Astrocyte (in vitro differentiated cells and primary cell): ENCODE results near the gene ACTRT2. TPM values are rescaled to one million over a fixed set of nuclear protein-coding genes. Genes with fewer than 3 reads are reported as not detected.

Experiments used
- DNase-seq: peaks from one replicate; pipeline ENCODE4 v3.0.0-alpha.2; 2010; ENCODE audit warnings: low read depth
- FAIRE-seq: peaks from 2 replicates; lab custom pipeline; 2011; peaks lifted over from hg19 to GRCh38; lab: Jason Lieb, UNC
- H2AFZ ChIP-seq: 2 replicates; pipeline ENCODE4 v1.6.0; 2012; ENCODE audit warnings: low read depth, low read length, inconsistent platforms
- H3K27ac ChIP-seq: 2 replicates; pipeline ENCODE4 v1.5.1; 2011; ENCODE audit warnings: low read depth, low read length, inconsistent platforms
- H3K27me3 ChIP-seq: 2 replicates; pipeline ENCODE4 v1.6.0; 2011; ENCODE audit warnings: low read length, inconsistent platforms; ENCODE audit not compliant: insufficient read depth
- H3K36me3 ChIP-seq: 2 replicates; pipeline ENCODE4 v1.5.1; 2011; ENCODE audit warnings: low read length, inconsistent platforms; ENCODE audit not compliant: insufficient read depth
- H3K4me1 ChIP-seq: 2 replicates; pipeline ENCODE4 v1.5.1; 2011; ENCODE audit warnings: low read length, inconsistent platforms; ENCODE audit not compliant: insufficient read depth
- H3K4me2 ChIP-seq: 2 replicates; pipeline ENCODE4 v1.6.0; 2012; ENCODE audit warnings: low read length, inconsistent platforms
- H3K4me3 ChIP-seq: 2 replicates; pipeline ENCODE4 v1.5.1; 2011; ENCODE audit warnings: low read depth, mild to moderate bottlenecking, low read length, inconsistent platforms; ENCODE audit not compliant: insufficient read depth
- H3K79me2 ChIP-seq: 2 replicates; pipeline ENCODE4 v1.6.0; 2012; ENCODE audit warnings: mild to moderate bottlenecking, low read length, inconsistent platforms; ENCODE audit not compliant: insufficient read depth
- H3K9ac ChIP-seq: 2 replicates; pipeline ENCODE4 v1.6.0; 2012; ENCODE audit warnings: mild to moderate bottlenecking, low read length, inconsistent platforms
- H3K9me3 ChIP-seq: 2 replicates; pipeline ENCODE4 v1.5.1; 2012; ENCODE audit warnings: low read depth, mild to moderate bottlenecking, low read length, inconsistent platforms; ENCODE audit not compliant: insufficient read depth
- H4K20me1 ChIP-seq: 2 replicates; pipeline ENCODE4 v1.6.0; 2012; ENCODE audit warnings: low read length, inconsistent platforms; ENCODE audit not compliant: insufficient read depth
- H3K27ac Mint-ChIP-seq: one replicate; pipeline ENCODE4 v1.8.0; 2021; ENCODE audit warnings: mild to moderate bottlenecking, mixed read lengths; ENCODE audit not compliant: unreplicated experiment
- H3K27me3 Mint-ChIP-seq: one replicate; pipeline ENCODE4 v1.8.0; 2021; ENCODE audit warnings: low read depth, mixed read lengths; ENCODE audit not compliant: unreplicated experiment
- H3K36me3 Mint-ChIP-seq: one replicate; pipeline ENCODE4 v1.8.0; 2021; ENCODE audit warnings: low read depth, mixed read lengths; ENCODE audit not compliant: unreplicated experiment
- H3K4me1 Mint-ChIP-seq: one replicate; pipeline ENCODE4 v1.8.0; 2021; ENCODE audit warnings: low read depth, mixed read lengths; ENCODE audit not compliant: unreplicated experiment
- H3K4me3 Mint-ChIP-seq: one replicate; pipeline ENCODE4 v1.8.0; 2021; ENCODE audit warnings: mild to moderate bottlenecking, moderate library complexity, mixed read lengths; ENCODE audit not compliant: unreplicated experiment
- H3K9me3 Mint-ChIP-seq: one replicate; pipeline ENCODE4 v1.8.0; 2021; ENCODE audit warnings: mild to moderate bottlenecking, mixed read lengths; ENCODE audit not compliant: unreplicated experiment
- EZH2 ChIP-seq: IDR thresholded peaks from 2 replicates; pipeline ENCODE4 v1.6.1; 2012; ENCODE audit warnings: mild to moderate bottlenecking, low read length, inconsistent platforms; ENCODE audit not compliant: insufficient read depth
- total RNA-seq: library from RNA; stranded (reverse); gene quantifications from 2 replicates; pipeline ENCODE4 v1.2.1, GENCODE V29; 2021
- TF ChIP-seq, protein P1 (sequence below): IDR thresholded peaks from 2 replicates; pipeline ENCODE4 v1.5.1; 2011; ENCODE audit warnings: low read depth, mild to moderate bottlenecking, inconsistent platforms, low read length, moderate library complexity; ENCODE audit not compliant: insufficient read depth

Gene ACTRT2
- total RNA-seq, 1 donor from 2014 or later, result not detected

- Histone ChIP-seq H3K9ac (no peak overlapping the region), H3K4me3 (no peak overlapping the region), H3K27ac (no peak overlapping the region), H2AFZ (no peak overlapping the region), H3K9me3 (no peaks in the 10 kb centered on the region), H3K79me2 (no peaks in the 10 kb centered on the region), H3K4me2 (no peak overlapping the region), H3K27me3 (no peaks in the 10 kb centered on the region), H3K36me3 (no peaks in the 10 kb centered on the region), H4K20me1 (no peaks in the 10 kb centered on the region), H3K4me1 (no peaks in the 10 kb centered on the region)
- no peak for DNase-seq
- Mint-ChIP-seq H3K4me1 (no peaks in the 10 kb centered on the region), H3K27me3 (peaks cover 6% of the 10 kb centered on the region), H3K9me3 (no peaks in the 10 kb centered on the region), H3K27ac (no peak overlapping the region), H3K36me3 (no peaks in the 10 kb centered on the region), H3K4me3 (no peak overlapping the region)
- no peak for TF ChIP-seq EZH2
- TF ChIP-seq, protein P1, sequence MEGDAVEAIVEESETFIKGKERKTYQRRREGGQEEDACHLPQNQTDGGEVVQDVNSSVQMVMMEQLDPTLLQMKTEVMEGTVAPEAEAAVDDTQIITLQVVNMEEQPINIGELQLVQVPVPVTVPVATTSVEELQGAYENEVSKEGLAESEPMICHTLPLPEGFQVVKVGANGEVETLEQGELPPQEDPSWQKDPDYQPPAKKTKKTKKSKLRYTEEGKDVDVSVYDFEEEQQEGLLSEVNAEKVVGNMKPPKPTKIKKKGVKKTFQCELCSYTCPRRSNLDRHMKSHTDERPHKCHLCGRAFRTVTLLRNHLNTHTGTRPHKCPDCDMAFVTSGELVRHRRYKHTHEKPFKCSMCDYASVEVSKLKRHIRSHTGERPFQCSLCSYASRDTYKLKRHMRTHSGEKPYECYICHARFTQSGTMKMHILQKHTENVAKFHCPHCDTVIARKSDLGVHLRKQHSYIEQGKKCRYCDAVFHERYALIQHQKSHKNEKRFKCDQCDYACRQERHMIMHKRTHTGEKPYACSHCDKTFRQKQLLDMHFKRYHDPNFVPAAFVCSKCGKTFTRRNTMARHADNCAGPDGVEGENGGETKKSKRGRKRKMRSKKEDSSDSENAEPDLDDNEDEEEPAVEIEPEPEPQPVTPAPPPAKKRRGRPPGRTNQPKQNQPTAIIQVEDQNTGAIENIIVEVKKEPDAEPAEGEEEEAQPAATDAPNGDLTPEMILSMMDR, result no peak
- no peak for FAIRE-seq
Measured at GRCh38 chr1:2972879-2973575, 48.2 kb upstream of the ACTRT2 start.

DNA sequence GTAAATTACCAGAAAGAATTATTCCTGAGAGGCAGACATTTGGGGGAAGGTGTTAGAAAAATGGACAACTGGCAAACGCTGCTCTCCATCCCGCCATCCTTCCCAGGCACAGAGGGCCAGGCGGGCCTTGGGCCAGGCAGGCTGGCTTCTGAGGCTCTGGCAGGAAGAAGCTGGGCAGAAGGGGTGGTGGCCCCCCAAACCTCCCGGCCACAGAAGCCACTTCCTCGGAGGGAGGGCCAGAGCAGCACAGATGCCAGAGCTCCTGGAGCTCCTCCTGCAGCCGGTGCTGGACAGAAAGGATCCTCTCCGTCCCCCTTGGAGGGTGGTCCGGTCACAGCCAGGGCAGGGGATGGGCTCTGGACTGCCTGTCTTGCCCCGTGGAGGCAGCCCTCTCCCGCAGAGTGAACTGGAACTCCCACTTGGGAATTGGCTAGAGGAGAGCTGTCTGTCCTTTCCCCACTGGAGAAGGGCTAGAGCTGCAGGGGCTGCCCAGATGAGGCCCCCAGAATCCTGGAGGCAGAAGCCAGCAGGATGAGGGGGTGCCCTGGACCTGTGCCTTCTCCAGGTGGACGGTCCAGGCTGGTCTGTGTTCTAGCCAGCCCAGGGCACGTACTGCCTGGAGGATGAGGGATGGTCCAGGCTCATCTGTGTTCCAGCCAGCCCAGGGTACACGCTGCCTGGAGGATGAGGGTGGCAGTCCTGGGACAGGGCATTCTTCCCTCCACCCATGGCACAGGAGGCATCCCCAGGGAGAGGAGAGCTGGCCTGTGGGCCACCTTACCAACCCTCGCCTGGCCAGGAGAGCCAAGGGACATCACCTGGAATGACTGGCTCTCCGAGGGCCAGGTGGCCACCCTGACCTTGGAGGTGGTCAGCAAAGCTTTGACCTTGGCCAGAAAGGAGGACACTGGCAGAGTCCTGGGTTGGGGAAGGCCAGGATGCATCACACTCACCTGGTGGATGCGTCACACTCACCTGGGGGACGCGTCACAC is 47.4 kb upstream of the ACTRT2 start:
- no peaks in the 10 kb centered on the region for H3K9me3 Mint-ChIP-seq
- Histone ChIP-seq H4K20me1 (no peaks in the 10 kb centered on the region), H3K4me3 (no peak overlapping the region), H3K79me2 (no peaks in the 10 kb centered on the region), H3K4me2 (no peak overlapping the region), H3K9me3 (no peaks in the 10 kb centered on the region), H3K4me1 (no peaks in the 10 kb centered on the region), H3K27ac (no peak overlapping the region), H3K9ac (no peak overlapping the region), H3K36me3 (no peaks in the 10 kb centered on the region), H2AFZ (no peak overlapping the region), H3K27me3 (no peaks in the 10 kb centered on the region)
- DNase-seq (no peak), FAIRE-seq (no peak)
- TF ChIP-seq EZH2, result no peak
- TF ChIP-seq, protein P1, result no peak
- no peak overlapping the region for H3K4me3 Mint-ChIP-seq
- H3K27ac Mint-ChIP-seq, result no peak overlapping the region
- H3K27me3 Mint-ChIP-seq, result peaks cover 6% of the 10 kb centered on the region
- no peaks in the 10 kb centered on the region for H3K4me1 Mint-ChIP-seq
- H3K36me3 Mint-ChIP-seq, result no peaks in the 10 kb centered on the region
